Measurements from ENCODE around the gene CDHR2. TPM values are rescaled to one million over a fixed set of nuclear protein-coding genes. Genes with fewer than 3 reads are reported as not detected.

Gene CDHR2
- total and polyA plus RNA-seq, 2 donors (not counting 3 experiments of a cell fraction or from before 2014, with no cell fraction given) = not detected

- FAIRE-seq (peak; percentile 76), DNase-seq (ENCODE audit: low read depth, low spot score) (peak; percentile 29)
- Histone ChIP-seq H3K79me2 (ENCODE audit: control insufficient read depth, insufficient read depth, low read length) (peaks cover 33% of the 10 kb centered on the region), H3K4me1 (ENCODE audit: control insufficient read depth, extremely low read depth, insufficient read depth, low read length) (peaks cover 40% of the 10 kb centered on the region), H3K9me1 (replicated peaks; ENCODE audit: control insufficient read depth, extremely low read depth, insufficient read depth, low read length) (no peaks in the 10 kb centered on the region), H3K27me3 (ENCODE audit: control insufficient read depth in 2 of 2, insufficient read depth in 2 of 2, low read length in 2 of 2) (no peaks in the 10 kb centered on the region), H3K9me3 (replicated peaks; ENCODE audit: control insufficient read depth, insufficient read depth, low read length) (no peaks in the 10 kb centered on the region), H4K20me1 (replicated peaks; ENCODE audit: control insufficient read depth, extremely low read depth, insufficient read depth, low read length) (no peaks in the 10 kb centered on the region), H3K4me3 (replicated peaks in 1 of 3; ENCODE audit: insufficient read depth in 1 of 3, low read depth in 1 of 3, low read length in 3 of 3) (peak overlapping the region in 2 of 3 experiments; percentile 73 to 79), H3K9ac (replicated peaks; ENCODE audit: extremely low read depth, insufficient read depth, low read length) (peak overlapping the region; percentile 86), H2AFZ (ENCODE audit: low read depth, low read length) (no peak overlapping the region), H3K4me2 (ENCODE audit: insufficient read depth, low read length) (peak overlapping the region; percentile 70), H3K27ac (ENCODE audit: insufficient read depth, low read depth, low read length) (peak overlapping the region; percentile 83), H3K36me3 (ENCODE audit: control insufficient read depth in 2 of 2, extremely low read depth in 1 of 2, insufficient read depth in 2 of 2, low read length in 2 of 2) (peaks cover 3 to 16% of the 10 kb centered on the region in 2 experiments)
- ChIA-PET POLR2A (no interaction called here), CTCF (interaction anchor here (0.6 to 5.0 kb wide), 5 partner anchors 11 to 805 kb away, joined by 3 to 27 read pairs (median 3); partner anchors contain the start of genes CLTB and FAF2)
- no TSS peak for BruUV-seq (replicated peaks)
- intact Hi-C loops (cut with micrococcal nuclease) (loop anchor here (10.0 kb wide), 2 partner anchors 460 to 960 kb away; partner anchors contain the start of gene PDLIM7), dilution Hi-C loops (cut with MboI; ENCODE audit: extremely low pct_ligation_motif_present, low sequenced_read_pairs) (no loop called here)
- no peak for TF ChIP-seq CTCF (IDR thresholded peaks at IDR 0.05; ENCODE audit: extremely low read depth in 1 of 2, insufficient read depth in 1 of 2, low read depth in 1 of 2, low read length in 2 of 2)
- TF ChIP-seq MAX (IDR thresholded peaks at IDR 0.05; ENCODE audit: insufficient read depth, insufficient read length) = no peak
- no peak for TF ChIP-seq FOS (IDR thresholded peaks at IDR 0.05; ENCODE audit: borderline replicate concordance, insufficient read depth, low read length)
- no peak for TF ChIP-seq EZH2 (IDR thresholded peaks at IDR 0.05; ENCODE audit: borderline replicate concordance, low read depth, low read length, severe bottlenecking)
- TF ChIP-seq GATA2 (IDR thresholded peaks at IDR 0.05; ENCODE audit: insufficient read depth, insufficient read length, low read depth, low read length) = no peak
- no peak for TF ChIP-seq MYC (IDR thresholded peaks at IDR 0.05; ENCODE audit: low read depth, low read length)
- TF ChIP-seq JUN (IDR thresholded peaks at IDR 0.05; ENCODE audit: borderline replicate concordance, insufficient read depth, insufficient read length, low read depth) = no peak
- TF ChIP-seq POLR2AphosphoS5 (IDR thresholded peaks at IDR 0.05; ENCODE audit: insufficient read depth, low read depth, low read length) = no peak
These were observed 14.0 kb upstream of the CDHR2 start for GRCh38 chr5:176535101-176535663.

Measured in endothelial cell of umbilical vein (primary cell).